Bronchial epithelial cell (primary cell): ENCODE results near the gene ACBD4. TPM values are rescaled to one million over a fixed set of nuclear protein-coding genes. Genes with fewer than 3 reads are reported as not detected.
A peak's percentile ranks its signal among the peaks of the same experiment; 100 is the strongest.

Experiments used
- DNase-seq: peaks from one replicate; pipeline ENCODE4 v3.0.0-alpha.2; 2010; ENCODE audit warnings: low read depth
- FAIRE-seq: peaks from 2 replicates; lab custom pipeline; 2011; peaks lifted over from hg19 to GRCh38; lab: Jason Lieb, UNC
- H3K27me3 ChIP-seq: 2 replicates; pipeline ENCODE4 v1.5.1; 2011; ENCODE audit warnings: low read length; ENCODE audit not compliant: control insufficient read depth, insufficient read depth
- H3K36me3 ChIP-seq: 2 replicates; pipeline ENCODE4 v1.5.1; 2011; ENCODE audit warnings: low read length; ENCODE audit not compliant: control insufficient read depth, insufficient read depth
- H3K4me3 ChIP-seq: 2 replicates; pipeline ENCODE4 v1.5.1; 2011; ENCODE audit warnings: mild to moderate bottlenecking, low read depth, low read length, control low read depth
- total RNA-seq: library from RNA; depleted of rRNA; stranded (reverse); fragments of >200 nt; gene quantifications from 2 replicates; pipeline ENCODE4 v1.2.1, GENCODE V29; 2014
- TF ChIP-seq, protein P1 (sequence below): IDR thresholded peaks from 2 replicates; pipeline ENCODE4 v1.5.1; 2011; ENCODE audit warnings: mild to moderate bottlenecking, moderate library complexity, low read length, control low read depth, inconsistent platforms; ENCODE audit not compliant: insufficient read depth, severe bottlenecking

ACBD4 gene
- total RNA-seq, 1 donor from 2014 or later, result 6.1 TPM

GRCh38 chr17:45155029-45155428 is 19.5 kb downstream of the ACBD4 start:
- TF ChIP-seq, protein P1, sequence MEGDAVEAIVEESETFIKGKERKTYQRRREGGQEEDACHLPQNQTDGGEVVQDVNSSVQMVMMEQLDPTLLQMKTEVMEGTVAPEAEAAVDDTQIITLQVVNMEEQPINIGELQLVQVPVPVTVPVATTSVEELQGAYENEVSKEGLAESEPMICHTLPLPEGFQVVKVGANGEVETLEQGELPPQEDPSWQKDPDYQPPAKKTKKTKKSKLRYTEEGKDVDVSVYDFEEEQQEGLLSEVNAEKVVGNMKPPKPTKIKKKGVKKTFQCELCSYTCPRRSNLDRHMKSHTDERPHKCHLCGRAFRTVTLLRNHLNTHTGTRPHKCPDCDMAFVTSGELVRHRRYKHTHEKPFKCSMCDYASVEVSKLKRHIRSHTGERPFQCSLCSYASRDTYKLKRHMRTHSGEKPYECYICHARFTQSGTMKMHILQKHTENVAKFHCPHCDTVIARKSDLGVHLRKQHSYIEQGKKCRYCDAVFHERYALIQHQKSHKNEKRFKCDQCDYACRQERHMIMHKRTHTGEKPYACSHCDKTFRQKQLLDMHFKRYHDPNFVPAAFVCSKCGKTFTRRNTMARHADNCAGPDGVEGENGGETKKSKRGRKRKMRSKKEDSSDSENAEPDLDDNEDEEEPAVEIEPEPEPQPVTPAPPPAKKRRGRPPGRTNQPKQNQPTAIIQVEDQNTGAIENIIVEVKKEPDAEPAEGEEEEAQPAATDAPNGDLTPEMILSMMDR, result no peak
- Histone ChIP-seq H3K4me3 (no peak overlapping the region), H3K36me3 (no peaks in the 10 kb centered on the region), H3K27me3 (no peaks in the 10 kb centered on the region)
- FAIRE-seq (no peak), DNase-seq (peak; percentile 58)

GRCh38 chr17:45155483-45155882 is 20.0 kb downstream of the ACBD4 start:
- Histone ChIP-seq H3K36me3 (no peaks in the 10 kb centered on the region), H3K27me3 (no peaks in the 10 kb centered on the region), H3K4me3 (no peak overlapping the region)
- no peak for DNase-seq
- no peak for FAIRE-seq
- TF ChIP-seq, protein P1, result no peak

DNA sequence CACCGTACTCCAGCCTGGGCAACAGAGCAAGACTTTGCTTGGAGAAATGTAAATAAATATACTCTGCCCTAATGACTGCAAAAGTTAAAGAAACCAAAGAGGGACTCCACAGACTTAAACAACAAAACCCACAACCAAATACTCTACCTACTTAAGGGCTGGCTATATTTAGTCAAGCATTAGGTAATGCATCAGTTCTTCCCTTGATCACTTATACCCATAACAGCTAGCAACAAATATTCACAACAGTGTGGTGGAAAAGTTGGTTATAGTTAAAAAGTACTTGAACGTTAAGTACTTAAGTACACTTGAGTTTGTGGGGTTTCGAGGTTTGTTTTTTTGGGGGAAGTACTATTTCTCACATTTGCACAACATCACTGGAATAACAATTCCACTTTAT is 20.8 kb downstream of the ACBD4 start:
- DNase-seq (no peak), FAIRE-seq (no peak)
- no peaks in the 10 kb centered on the region for H3K36me3 ChIP-seq
- no peak overlapping the region for H3K4me3 ChIP-seq
- no peaks in the 10 kb centered on the region for H3K27me3 ChIP-seq
- TF ChIP-seq, protein P1, result no peak

GRCh38 chr17:45160447-45161287 is 25.2 kb downstream of the ACBD4 start:
- no peaks in the 10 kb centered on the region for H3K27me3 ChIP-seq
- H3K4me3 ChIP-seq, result peak overlapping the region; percentile 82
- FAIRE-seq (no peak), DNase-seq (peak; percentile 29)
- no peaks in the 10 kb centered on the region for H3K36me3 ChIP-seq
- TF ChIP-seq, protein P1, result peak; percentile 29

- Histone ChIP-seq H3K27me3 (no peaks in the 10 kb centered on the region), H3K4me3 (peak within 1 kb of the TSS; percentile 82), H3K36me3 (no peaks in the 10 kb centered on the region)
- no peak for FAIRE-seq
- DNase-seq, result peak; percentile 98
- TF ChIP-seq, protein P1, result no peak
Observed at GRCh38 chr17:45161288-45162024, 26.0 kb downstream of the ACBD4 start, which contains the start of gene HEXIM2. Gene HEXIM2, plus strand, starts transcription at chr17:45161875. Its CDS starts 919 bp downstream, at chr17:45162794.
